HEK293 (cell line): ENCODE results near the gene PNLIP.

ENCODE experiments used
- CTCF ChIA-PET: fragments of 350-600 bp; formaldehyde crosslinking; extraction: SDS; loops from one replicate; lab custom pipeline; 2021; ENCODE audit warnings: antibody characterized with exemption; lab: Yijun Ruan, JAX
- POLR2A ChIA-PET: fragments of 300-600 bp; formaldehyde crosslinking; extraction: SDS; loops from one replicate; lab custom pipeline; 2020; ENCODE audit warnings: antibody characterized with exemption, inconsistent platforms; lab: Yijun Ruan, JAX
- H3K27ac ChIP-seq: fragments of 200-500 bp; sonication (Bioruptor generic); 2 replicates; pipeline ENCODE4 v1.5.1; 2014; ENCODE audit warnings: low read depth, low read length, control low read depth, inconsistent platforms; ENCODE audit errors: extremely low read depth
- H3K36me3 ChIP-seq, 2 experiments: fragments of 200-500 bp in 1 of 2; sonication (Bioruptor generic) in 1 of 2; 1 replicate in 1 of 2; 2 replicates in 1 of 2; pipeline ENCODE4 v1.5.1; 2014 to 2017; ENCODE audit warnings: inconsistent platforms in 2 of 2, low read length in 2 of 2; ENCODE audit not compliant: control insufficient read depth in 2 of 2, insufficient read depth in 1 of 2
- H3K4me1 ChIP-seq: fragments of 200-500 bp; sonication (Bioruptor generic); 2 replicates; pipeline ENCODE4 v1.5.1; 2014; ENCODE audit warnings: mild to moderate bottlenecking, low read length, inconsistent platforms; ENCODE audit not compliant: control insufficient read depth, insufficient read depth
- H3K4me3 ChIP-seq: 2 replicates; pipeline ENCODE4 v1.5.1; 2011; ENCODE audit warnings: low read depth, mild to moderate bottlenecking, control low read depth, low read length, moderate library complexity
- H3K9me3 ChIP-seq: fragments of 200-500 bp; sonication (Bioruptor generic); 2 replicates; pipeline ENCODE4 v1.5.1; 2014; ENCODE audit warnings: low read depth, low read length, inconsistent platforms; ENCODE audit not compliant: control insufficient read depth, insufficient read depth
- ATF2 ChIP-seq: fragments of 450-650 bp; formaldehyde crosslinking; IDR thresholded peaks from 2 replicates; pipeline ENCODE4 v1.5.1; 2016; ENCODE audit warnings: missing biosample characterization, missing genetic modification characterization, low read depth
- ELK4 ChIP-seq: IDR thresholded peaks from 2 replicates; pipeline ENCODE4 v1.6.1; 2011; ENCODE audit warnings: mild to moderate bottlenecking, low read depth, low read length, borderline replicate concordance
- HOXC10 ChIP-seq: sonication (generic); formaldehyde crosslinking; IDR thresholded peaks from 2 replicates; pipeline ENCODE4 v1.8.1; 2023; ENCODE audit warnings: mild to moderate bottlenecking, missing genetic modification reagents
- MYNN ChIP-seq: fragments of 450-650 bp; formaldehyde crosslinking; IDR thresholded peaks from 2 replicates; pipeline ENCODE4 v1.5.1; 2016; ENCODE audit warnings: missing biosample characterization, missing genetic modification characterization, borderline replicate concordance
- MZF1 ChIP-seq: fragments of 450-650 bp; formaldehyde crosslinking; IDR thresholded peaks from 2 replicates; pipeline ENCODE4 v1.5.1; 2017; ENCODE audit warnings: missing biosample characterization, missing genetic modification characterization, borderline replicate concordance
- RBAK ChIP-seq: fragments of 450-650 bp; formaldehyde crosslinking; IDR thresholded peaks from 2 replicates; pipeline ENCODE4 v1.5.1; 2016; ENCODE audit warnings: missing biosample characterization, missing genetic modification characterization
- REPIN1 ChIP-seq: fragments of 450-650 bp; formaldehyde crosslinking; IDR thresholded peaks from 2 replicates; pipeline ENCODE4 v1.5.1; 2017; ENCODE audit warnings: missing biosample characterization, missing genetic modification characterization, low read depth
- ZBTB11 ChIP-seq: fragments of 450-650 bp; formaldehyde crosslinking; conservative IDR thresholded peaks from 2 replicates; pipeline ENCODE4 v1.5.1; 2016; ENCODE audit warnings: low read depth, missing biosample characterization, missing genetic modification characterization
- ZBTB48 ChIP-seq: fragments of 450-650 bp; formaldehyde crosslinking; IDR thresholded peaks from 2 replicates; pipeline ENCODE4 v1.5.1; 2016; ENCODE audit warnings: missing biosample characterization, missing genetic modification characterization
- ZFP3 ChIP-seq: fragments of 450-650 bp; formaldehyde crosslinking; IDR thresholded peaks from 2 replicates; pipeline ENCODE4 v1.5.1; 2016; ENCODE audit warnings: low read depth, missing biosample characterization, missing genetic modification characterization
- ZNF112 ChIP-seq: fragments of 450-650 bp; formaldehyde crosslinking; IDR thresholded peaks from 2 replicates; pipeline ENCODE4 v1.5.0; 2017; ENCODE audit warnings: missing biosample characterization, missing genetic modification characterization
- ZNF23 ChIP-seq: fragments of 450-650 bp; formaldehyde crosslinking; IDR thresholded peaks from 2 replicates; pipeline ENCODE4 v1.5.1; 2016; ENCODE audit warnings: missing biosample characterization, missing genetic modification characterization, borderline replicate concordance
- ZNF280D ChIP-seq: fragments of 450-650 bp; formaldehyde crosslinking; IDR thresholded peaks from 2 replicates; pipeline ENCODE4 v1.5.1; 2016; ENCODE audit warnings: missing biosample characterization, missing genetic modification characterization
- ZNF292 ChIP-seq: fragments of 450-650 bp; formaldehyde crosslinking; IDR thresholded peaks from 2 replicates; pipeline ENCODE4 v1.5.1; 2016; ENCODE audit warnings: low read depth, missing biosample characterization, missing genetic modification characterization, borderline replicate concordance
- ZNF302 ChIP-seq: fragments of 450-650 bp; formaldehyde crosslinking; IDR thresholded peaks from 2 replicates; pipeline ENCODE4 v1.5.1; 2016; ENCODE audit warnings: missing biosample characterization, missing genetic modification characterization, low read depth
- ZNF350 ChIP-seq: fragments of 450-650 bp; formaldehyde crosslinking; IDR thresholded peaks from 2 replicates; pipeline ENCODE4 v1.5.0; 2017; ENCODE audit warnings: missing biosample characterization, mild to moderate bottlenecking, missing genetic modification characterization
- ZNF394 ChIP-seq: fragments of 450-650 bp; formaldehyde crosslinking; IDR thresholded peaks from 2 replicates; pipeline ENCODE4 v1.5.1; 2016; ENCODE audit warnings: missing biosample characterization, missing genetic modification characterization, mild to moderate bottlenecking, moderate library complexity, borderline replicate concordance
- ZNF488 ChIP-seq: fragments of 450-650 bp; formaldehyde crosslinking; IDR thresholded peaks from 2 replicates; pipeline ENCODE4 v1.5.1; 2016; ENCODE audit warnings: missing biosample characterization, missing genetic modification characterization
- ZNF555 ChIP-seq: fragments of 450-650 bp; formaldehyde crosslinking; conservative IDR thresholded peaks from 2 replicates; pipeline ENCODE4 v1.5.1; 2017; ENCODE audit warnings: missing biosample characterization, mild to moderate bottlenecking, missing genetic modification characterization, inconsistent platforms
- ZNF621 ChIP-seq: fragments of 450-650 bp; formaldehyde crosslinking; IDR thresholded peaks from 2 replicates; pipeline ENCODE4 v1.5.1; 2017; ENCODE audit warnings: missing biosample characterization, missing genetic modification characterization
- ZNF768 ChIP-seq: fragments of 450-650 bp; formaldehyde crosslinking; IDR thresholded peaks from 2 replicates; pipeline ENCODE4 v1.5.1; 2018; ENCODE audit warnings: missing biosample characterization, mild to moderate bottlenecking, missing genetic modification characterization
- ZNF792 ChIP-seq: fragments of 450-650 bp; formaldehyde crosslinking; IDR thresholded peaks from 2 replicates; pipeline ENCODE4 v1.5.1; 2016; ENCODE audit warnings: missing biosample characterization, missing genetic modification characterization
- ZSCAN16 ChIP-seq: fragments of 450-650 bp; formaldehyde crosslinking; IDR thresholded peaks from 2 replicates; pipeline ENCODE4 v1.5.1; 2016; ENCODE audit warnings: missing biosample characterization, missing genetic modification characterization

Gene PNLIP

GRCh38 chr10:116590590-116591444 is 45.1 kb downstream of the PNLIP start, which contains the start of gene PNLIPRP1:
PNLIPRP1 (plus strand) TSS chr10:116590959; CDS start chr10:116591130, 171 bp downstream.
- Histone ChIP-seq H3K4me3 (no peak within 1 kb of the TSS), H3K36me3 (no peaks in the 10 kb centered on the region), H3K27ac (peak within 1 kb of the TSS; percentile 24; the same call in 1 of the 2 replicates), H3K4me1 (peaks cover 9% of the 10 kb centered on the region), H3K9me3 (no peaks in the 10 kb centered on the region)
- POLR2A ChIA-PET: no interaction called here
- CTCF ChIA-PET: no interaction called here
- TF ChIP-seq ZNF768 (no peak), ZNF112 (no peak), MYNN (tag by site-specific recombination) (no peak), ZNF394 (tag by site-specific recombination) (no peak), ZNF292 (no peak), ZNF555 (tag by site-specific recombination) (no peak), ZNF792 (no peak), REPIN1 (tag by site-specific recombination) (no peak), ZNF302 (tag by site-specific recombination) (no peak), ZNF621 (no peak), RBAK (no peak)

- no peak for TF ChIP-seq ATF2
- no peak for TF ChIP-seq ZNF292
- TF ChIP-seq ELK4: no peak
- no peak for TF ChIP-seq ZFP3
- no peak for TF ChIP-seq HOXC10 (CRISPR knock-in tag)
- TF ChIP-seq ZBTB11 (tag by site-specific recombination): no peak
- no peak for TF ChIP-seq ZSCAN16 (tag by site-specific recombination)
- no peak for TF ChIP-seq ZNF350 (tag by site-specific recombination)
- no peak for TF ChIP-seq ZNF23 (tag by site-specific recombination)
- TF ChIP-seq ZBTB48 (tag by site-specific recombination): no peak
- no peak for TF ChIP-seq ZNF280D (tag by site-specific recombination)
- TF ChIP-seq MZF1 (tag by site-specific recombination): no peak
- TF ChIP-seq ZNF488: no peak
- Histone ChIP-seq H3K27ac (no peak overlapping the region), H3K9me3 (no peaks in the 10 kb centered on the region), H3K4me3 (no peak overlapping the region), H3K36me3 (no peaks in the 10 kb centered on the region), H3K4me1 (peaks cover 9% of the 10 kb centered on the region)
- ChIA-PET POLR2A (no interaction called here), CTCF (no interaction called here)
Observed at GRCh38 chr10:116593139-116593740, 47.5 kb downstream of the PNLIP start.
